ENCODE data around the gene FARS2.

DNA sequence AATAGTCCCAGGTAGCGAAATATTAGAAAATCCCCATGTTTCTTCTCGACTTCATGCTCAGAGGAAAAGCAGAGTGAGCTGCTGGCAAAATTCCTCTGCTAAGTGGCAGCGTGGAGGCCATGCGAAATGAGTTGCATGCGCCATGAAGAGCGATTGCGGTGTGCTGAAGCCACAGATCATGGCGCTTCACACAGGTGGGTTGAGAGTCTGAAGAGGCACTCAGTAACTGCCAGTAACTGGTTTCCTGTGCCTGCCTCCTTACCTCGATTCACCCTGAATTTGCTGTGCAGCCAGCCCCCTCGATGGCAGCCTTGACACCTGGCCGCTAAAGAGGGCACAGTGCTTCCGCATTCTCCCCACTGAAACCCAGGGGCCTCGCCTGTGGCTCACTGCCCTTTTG is 443.9 kb downstream of the FARS2 start:
- no peak for TF ChIP-seq EZH2 (IDR thresholded peaks at IDR 0.05; ENCODE audit: borderline replicate concordance, insufficient read depth, low read length, poor library complexity, severe bottlenecking)
- no peak for TF ChIP-seq CTCF (IDR thresholded peaks at IDR 0.05; ENCODE audit: poor library complexity, severe bottlenecking)
- TF ChIP-seq MXI1 (conservative IDR thresholded peaks at IDR 0.05; ENCODE audit: poor library complexity, severe bottlenecking): no peak
- TF ChIP-seq POLR2AphosphoS5 (IDR thresholded peaks at IDR 0.05): no peak
